Stomach (tissue), 9 donors: ENCODE data around the gene ATG7. TPM values are rescaled to one million over a fixed set of nuclear protein-coding genes. Genes with fewer than 3 reads are reported as not detected.

Experiments
- DNase-seq, 2 donors: peaks; one replicate each; pipeline versions ENCODE4 v3.0.0 to v3.0.0-alpha.2; 2013 to 2019
- H3K27ac ChIP-seq, 5 donors: fragments of 200-600 bp in 4 of 5; sonication (generic) in 4 of 5; one replicate each; pipeline ENCODE4 v1.5.1; 2013 to 2019; ENCODE audit warnings: mild to moderate bottlenecking in 1 of 5, moderate library complexity in 1 of 5
- H3K27me3 ChIP-seq, 3 donors: fragments of 200-600 bp; sonication (generic); one replicate each; pipeline ENCODE4 v1.5.1; 2017 to 2019; ENCODE audit warnings: mixed run types in 1 of 3
- H3K36me3 ChIP-seq, 4 donors: fragments of 200-600 bp; sonication (generic); 1 replicate in 3 of 4; 2 replicates in 1 of 4; pipeline ENCODE4 v1.5.1; 2016 to 2019
- H3K4me1 ChIP-seq, 4 donors: fragments of 200-600 bp; sonication (generic); one replicate each; pipeline ENCODE4 v1.5.1; 2016 to 2019
- H3K4me3 ChIP-seq, 4 donors: fragments of 200-600 bp; sonication (generic) in 3 of 4; one replicate each; pipeline ENCODE4 v1.5.1; 2016 to 2019; ENCODE audit warnings: mild to moderate bottlenecking in 1 of 4
- H3K9me3 ChIP-seq, 4 donors: fragments of 200-600 bp; sonication (generic); one replicate each; pipeline ENCODE4 v1.5.1; 2016 to 2019
- CTCF ChIP-seq, 7 experiments: fragments of 450-650 bp in 4 of 7; fragments of 200-600 bp in 3 of 7; sonication (generic) in 3 of 7; IDR thresholded peaks; one replicate each; pipeline ENCODE4 v1.5.1; 2016 to 2019; ENCODE audit warnings: antibody characterized with exemption in 7 of 7, control low read depth in 2 of 7, mild to moderate bottlenecking in 1 of 7
- EP300 ChIP-seq: sonication (generic); formaldehyde crosslinking; IDR thresholded peaks from one replicate; pipeline ENCODE4 v1.6.1; 2017; ENCODE audit warnings: antibody characterized with exemption
- POLR2A ChIP-seq, 4 donors: fragments of 450-650 bp; IDR thresholded peaks; one replicate each; pipeline ENCODE4 v1.6.1; 2016; ENCODE audit warnings: antibody characterized with exemption in 4 of 4, control low read depth in 2 of 4, mild to moderate bottlenecking in 1 of 4, moderate library complexity in 1 of 4
- POLR2AphosphoS5 ChIP-seq, 3 donors: sonication (generic); formaldehyde crosslinking; IDR thresholded peaks; one replicate each; pipeline ENCODE4 v1.6.1; 2016; ENCODE audit warnings: antibody characterized with exemption in 3 of 3
- WGBS, 5 donors: extraction: QIAGEN DNeasy Blood & Tissue Kit in 3 of 5; methylation state at CpG; one replicate each; pipeline versions ENCODE4 v1.1.5 to v1.1.7; 2013 to 2018; 5-methylcytosine and 5-hydroxymethylcytosine counted together
- intact Hi-C: fragments of 100-400 bp; cut with DNase I; formaldehyde crosslinking; loops from one replicate; pipeline ENCODE4 v1.15.1; 2023; ENCODE audit warnings: low total_unique reads
- polyA plus RNA-seq, 3 donors: library from polyadenylated mRNA; stranded (reverse); fragments of 200-250 nt; gene quantifications; one replicate each; pipeline ENCODE4 v1.2.3, GENCODE V29; 2013
- total RNA-seq, 5 donors: library from RNA; depleted of rRNA; stranded (reverse); fragments of >200 nt; gene quantifications; one replicate each; pipeline versions ENCODE4 v1.1.0 to v1.2.3, GENCODE V29; 2014 to 2016
- donor health status: healthy with polysubstance abuse.
- donor health status: Bipolar disorder and iron deficiency.
- donor health status: healthy.

ATG7 gene
- total and polyA plus RNA-seq, 8 donors = 6.8 to 167 (median 15.1) TPM

GRCh38 chr3:11465744-11466616 is 193.8 kb downstream of the ATG7 start:
- H3K27ac ChIP-seq = peak overlapping the region; percentile 30 to 87 (median 69)
- H3K27me3 ChIP-seq = no peaks in the 10 kb centered on the region
- H3K4me1 ChIP-seq = peaks cover 0 to 34% (median 18%) of the 10 kb centered on the region in 4 donors
- H3K9me3 ChIP-seq = no peaks in the 10 kb centered on the region
- TF ChIP-seq POLR2AphosphoS5 (IDR thresholded peaks at IDR 0.05) (peak; percentile 31 to 91 (median 73)), CTCF (IDR thresholded peaks at IDR 0.05) (no peak), POLR2A (IDR thresholded peaks at IDR 0.05) (no peak), EP300 (peak; percentile 73)
- peak in 1 of 2 donors; percentile 81 for DNase-seq
- intact Hi-C loops = no loop called here
- peaks cover 0 to 17% (median 5%) of the 10 kb centered on the region in 4 donors for H3K36me3 ChIP-seq
- H3K4me3 ChIP-seq = no peak overlapping the region
- WGBS, 5 donors = 35 to 54% (median 44%) methylated on average over 9 of the region's 9 CpGs

GRCh38 chr3:11467875-11468274 is 195.7 kb downstream of the ATG7 start:
- peaks cover 0 to 34% (median 18%) of the 10 kb centered on the region in 4 donors for H3K4me1 ChIP-seq
- H3K36me3 ChIP-seq = peaks cover 0 to 17% (median 5%) of the 10 kb centered on the region in 4 donors
- no peak overlapping the region for H3K4me3 ChIP-seq
- H3K27me3 ChIP-seq = no peaks in the 10 kb centered on the region
- DNase-seq = no peak
- TF ChIP-seq CTCF (IDR thresholded peaks at IDR 0.05) = no peak
- no peak for TF ChIP-seq EP300
- no peak for TF ChIP-seq POLR2A (IDR thresholded peaks at IDR 0.05)
- peak in 1 of 3 donors; percentile 3 for TF ChIP-seq POLR2AphosphoS5 (IDR thresholded peaks at IDR 0.05)
- 90 to 92% (median 91%) methylated on average over 4 of the region's 4 CpGs for WGBS, 5 donors
- intact Hi-C loops = no loop called here
- peak overlapping the region in 1 of 5 donors; percentile 87 for H3K27ac ChIP-seq
- H3K9me3 ChIP-seq = no peaks in the 10 kb centered on the region

- H3K36me3 ChIP-seq = peaks cover 0 to 17% (median 5%) of the 10 kb centered on the region in 4 donors
- H3K9me3 ChIP-seq = no peaks in the 10 kb centered on the region
- peaks cover 0 to 20% (median 11%) of the 10 kb centered on the region in 4 donors for H3K4me1 ChIP-seq
- no peak overlapping the region for H3K4me3 ChIP-seq
- WGBS, 5 donors = 78 to 85% (median 83%) methylated on average over 9 of the region's 9 CpGs
- peak in 1 of 2 donors; percentile 33 for DNase-seq
- intact Hi-C loops = no loop called here
- TF ChIP-seq POLR2A (IDR thresholded peaks at IDR 0.05) = no peak
- no peak for TF ChIP-seq EP300
- no peak for TF ChIP-seq POLR2AphosphoS5 (IDR thresholded peaks at IDR 0.05)
- no peak for TF ChIP-seq CTCF (IDR thresholded peaks at IDR 0.05)
- no peaks in the 10 kb centered on the region for H3K27me3 ChIP-seq
- H3K27ac ChIP-seq = peak overlapping the region in 1 of 5 donors; percentile 5
These were observed 198.0 kb downstream of the ATG7 start for GRCh38 chr3:11470031-11470853.

GRCh38 chr3:11475324-11475723 is 203.1 kb downstream of the ATG7 start:
- intact Hi-C loops = no loop called here

More at GRCh38 chr3:11475324-11475723, 203.1 kb downstream of the ATG7 start:
- Histone ChIP-seq H3K4me3 (no peak overlapping the region), H3K36me3 (no peaks in the 10 kb centered on the region), H3K27ac (no peak overlapping the region), H3K27me3 (no peaks in the 10 kb centered on the region), H3K4me1 (peaks cover 15 to 46% (median 33%) of the 10 kb centered on the region in 4 donors), H3K9me3 (no peaks in the 10 kb centered on the region)
- TF ChIP-seq EP300 (no peak), POLR2AphosphoS5 (IDR thresholded peaks at IDR 0.05) (no peak), POLR2A (IDR thresholded peaks at IDR 0.05) (no peak), CTCF (IDR thresholded peaks at IDR 0.05) (no peak)
- 92 to 98% (median 95%) methylated on average over 6 of the region's 6 CpGs for WGBS, 5 donors
- no peak for DNase-seq
